Measurements from ENCODE around the gene ZIC4.

Gene ZIC4

DNA sequence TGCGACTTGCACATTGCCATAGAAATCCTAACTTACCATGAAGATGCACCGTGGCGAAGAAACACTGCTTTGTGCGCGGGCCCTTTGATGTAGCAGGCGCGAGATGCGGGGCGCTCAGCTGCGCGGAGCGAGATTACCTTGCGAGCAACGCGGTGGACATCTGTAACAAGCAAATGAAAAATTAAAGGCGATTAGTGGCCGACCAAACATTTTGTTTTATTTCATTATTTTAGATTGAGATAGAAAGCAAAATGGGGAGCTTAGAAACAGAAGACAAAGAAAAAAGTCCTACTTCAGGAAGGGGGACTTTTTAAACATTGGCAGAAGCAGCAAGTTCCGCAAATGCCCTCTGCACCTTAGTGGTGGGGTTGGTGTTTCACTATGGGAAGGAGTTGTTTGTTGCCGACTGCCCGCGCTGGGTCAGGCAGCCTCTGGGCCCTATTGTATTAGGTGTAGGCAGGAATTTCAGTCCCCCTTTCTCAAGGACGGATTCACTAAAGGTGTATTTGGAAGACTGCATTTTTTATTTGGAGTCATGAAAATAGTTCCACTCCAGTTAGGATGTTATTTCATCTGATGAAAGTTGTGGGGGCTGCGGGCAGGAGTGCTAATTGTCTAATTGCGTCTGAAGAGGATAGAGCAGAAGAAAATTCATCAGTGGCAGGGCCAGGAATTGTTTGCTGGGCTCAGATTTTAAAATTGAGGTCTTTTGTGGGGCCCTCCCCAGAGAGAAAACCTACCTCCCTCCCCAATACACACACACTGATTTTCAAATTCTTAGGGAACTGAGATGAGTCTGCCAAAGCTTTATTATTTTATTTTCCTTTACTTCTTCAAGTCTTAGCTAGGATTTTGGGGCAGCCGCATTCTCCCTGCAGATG lies 17.4 kb downstream of the ZIC4 start:
- DNase-seq, result no peak

DNA sequence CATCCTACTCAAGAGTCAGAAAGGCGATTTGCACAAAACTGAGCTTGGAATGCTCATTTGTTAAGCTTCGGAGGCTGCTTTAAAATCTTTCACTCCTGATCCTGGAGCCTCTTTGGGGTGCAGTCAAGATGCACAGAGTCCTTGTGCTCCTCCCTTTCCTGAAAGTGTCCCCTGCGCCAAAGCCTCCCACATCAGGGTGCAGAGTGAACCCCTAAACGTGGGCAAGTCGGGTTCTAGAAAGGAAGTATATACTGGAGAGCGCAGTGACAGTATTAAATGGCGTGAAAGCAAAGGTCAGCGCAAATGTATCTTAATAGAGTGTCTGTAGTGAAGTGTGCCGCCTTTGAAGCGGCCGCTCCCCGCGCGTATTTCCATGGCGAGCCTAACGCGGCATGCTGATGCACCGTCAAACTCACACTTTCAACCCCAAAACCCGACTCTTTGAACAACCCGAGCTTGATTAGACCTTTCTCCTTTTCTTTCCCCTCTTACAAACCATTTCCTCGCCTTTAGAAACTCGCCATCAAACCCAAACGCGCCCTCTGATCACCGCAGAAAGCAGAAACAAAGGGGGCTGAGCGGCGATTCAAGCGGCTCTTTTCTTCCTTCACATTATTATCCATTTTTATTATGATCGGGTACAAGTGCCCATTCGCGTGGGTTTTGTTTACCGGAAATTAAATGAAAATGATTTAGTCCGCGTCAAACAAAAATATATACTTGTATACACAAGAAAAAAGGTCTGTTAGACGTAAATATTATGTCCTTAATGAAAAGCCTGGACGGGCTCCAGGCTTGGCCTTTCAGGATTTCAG lies 18.3 kb downstream of the ZIC4 start:
- no peak for DNase-seq

DNA sequence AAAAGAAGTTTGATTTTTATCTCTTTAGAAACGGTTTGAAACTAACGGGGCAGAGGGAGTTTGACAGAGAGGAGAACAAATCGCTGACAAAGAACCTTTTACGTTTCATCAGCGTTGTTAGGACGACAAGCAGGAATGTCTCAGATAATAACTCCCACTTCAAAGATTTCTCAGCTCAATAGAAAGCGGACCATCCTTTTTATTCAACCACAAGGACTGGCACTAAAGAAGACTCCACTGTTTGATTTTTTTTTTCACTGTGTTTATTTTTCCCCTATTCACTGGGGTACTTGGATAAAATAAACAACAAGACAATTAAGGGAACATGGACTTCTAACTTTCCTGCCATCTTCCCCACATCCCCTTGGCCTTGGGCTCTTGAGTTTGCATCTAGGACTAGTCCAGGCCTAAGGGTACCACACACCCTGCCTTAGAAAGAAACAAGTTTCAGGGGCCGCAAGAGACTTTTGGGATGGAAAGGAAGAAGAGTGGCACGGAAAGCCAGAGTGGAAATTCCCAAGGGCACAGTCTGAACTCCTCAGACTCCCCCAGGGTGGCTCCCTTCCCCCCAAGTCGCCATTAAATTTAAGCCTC lies 19.0 kb downstream of the ZIC4 start:
- DNase-seq, result no peak

DNA sequence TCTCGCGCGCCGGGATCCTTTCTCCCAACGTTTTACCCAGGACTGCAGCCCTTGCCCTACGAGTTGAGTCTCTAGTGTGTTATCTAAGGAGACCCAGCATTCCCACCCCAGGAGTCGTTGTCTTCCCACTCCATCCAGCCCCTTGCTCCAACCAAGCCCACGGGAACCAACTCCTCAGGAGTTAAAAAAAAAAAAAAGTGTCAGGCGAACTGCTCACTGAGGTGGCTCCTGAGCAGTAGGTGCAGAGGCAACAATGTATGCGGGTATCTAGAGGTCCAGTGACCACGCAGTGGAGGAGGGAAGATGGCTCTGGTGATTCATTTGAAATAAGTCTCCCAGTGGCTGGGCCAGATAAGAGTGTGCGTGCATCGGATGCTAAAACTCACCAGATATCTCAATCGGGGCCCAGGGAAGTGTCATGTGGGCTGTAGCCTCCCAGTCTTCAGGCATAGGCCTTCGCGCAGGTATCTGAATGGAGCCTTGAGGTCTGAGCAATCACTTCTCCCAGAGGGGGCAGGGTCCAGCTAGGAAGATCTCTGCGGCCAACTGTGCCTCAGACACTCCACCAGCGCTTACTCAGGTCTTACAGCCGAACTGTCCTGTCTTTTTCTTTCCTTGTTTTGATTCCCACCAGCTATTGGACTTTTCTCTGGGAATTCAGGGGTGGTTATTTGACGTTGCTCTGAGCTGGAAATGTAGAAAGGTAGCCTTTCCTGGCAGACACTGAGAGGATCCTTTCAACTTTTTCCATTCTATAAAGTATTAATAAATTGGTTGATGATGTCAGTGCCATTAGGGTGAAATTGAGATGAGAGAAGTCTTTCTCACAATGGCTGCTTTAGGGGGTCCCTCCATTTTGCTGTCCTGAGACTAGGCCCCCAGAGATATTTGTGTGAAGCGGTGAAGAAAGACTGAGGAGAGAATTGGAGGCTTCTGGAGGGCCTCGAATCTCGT lies 21.0 kb downstream of the ZIC4 start:
- DNase-seq, result no peak

DNA sequence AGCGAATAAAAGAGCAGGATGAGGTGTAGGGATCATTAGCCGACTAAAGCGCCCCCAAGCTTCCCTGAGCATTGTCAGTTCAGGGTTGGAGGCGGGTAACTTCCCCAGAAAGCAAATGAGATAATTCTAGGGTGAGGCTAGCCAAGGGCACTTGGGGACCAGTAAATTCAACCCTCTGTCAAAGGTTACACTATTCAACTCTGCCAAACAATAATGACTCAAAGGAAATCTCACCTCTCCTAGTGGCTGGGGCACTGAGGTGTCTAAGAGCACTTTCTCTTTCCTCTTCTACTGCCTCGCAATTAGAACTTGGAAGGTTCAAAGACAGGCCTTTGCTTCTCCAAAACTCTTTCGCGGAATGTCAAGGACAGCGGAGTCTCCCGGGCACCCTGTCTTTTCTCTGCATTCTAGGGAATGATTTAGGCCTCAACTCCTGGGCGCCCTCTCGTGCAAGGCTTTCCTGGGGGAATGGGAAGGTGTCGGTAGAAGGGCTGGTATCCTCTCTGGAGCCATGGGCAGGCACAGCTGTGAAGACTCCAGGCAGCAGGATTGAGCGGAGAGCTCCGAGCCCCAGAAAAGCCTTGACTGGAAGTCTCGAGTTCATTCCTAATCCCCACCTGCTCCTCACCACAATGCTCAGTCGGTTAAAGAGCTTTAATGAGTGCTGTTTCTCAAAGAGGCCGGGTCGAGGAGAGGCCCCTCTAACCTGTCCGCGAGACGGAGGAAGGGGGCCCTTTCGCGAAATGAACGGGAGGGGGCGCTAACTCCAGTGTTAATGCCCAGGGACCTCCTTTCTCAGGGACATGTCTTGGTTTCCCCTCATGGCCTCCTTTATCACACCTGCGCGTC lies 21.9 kb downstream of the ZIC4 start:
- no peak for DNase-seq

DNA sequence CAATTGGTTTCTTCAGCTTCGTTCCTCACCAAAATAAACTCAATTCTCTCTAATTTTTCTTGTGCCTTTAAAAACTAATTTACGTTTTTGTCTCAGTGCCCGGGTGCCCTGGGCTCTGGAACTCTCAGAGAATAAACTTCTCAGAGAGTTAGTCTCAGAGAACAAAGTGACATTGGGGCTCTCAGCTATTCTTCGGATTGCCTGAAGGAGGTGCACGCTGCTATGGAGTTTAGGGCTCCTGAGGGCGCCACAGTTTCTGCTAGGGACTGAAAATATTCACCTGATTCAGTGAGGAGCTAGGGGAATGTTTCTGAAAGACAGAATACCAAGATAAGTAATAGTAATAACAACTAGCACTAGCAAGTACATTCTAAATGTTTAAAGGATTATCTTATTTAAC lies 22.7 kb downstream of the ZIC4 start:
- peak; percentile 13 for DNase-seq

GRCh38 chr3:147381596-147381995 lies 24.7 kb downstream of the ZIC4 start:
- no peak for DNase-seq

- no peak for DNase-seq
These were observed 25.4 kb downstream of the ZIC4 start for GRCh38 chr3:147380977-147381376.

- no peak for DNase-seq
These were observed 25.9 kb downstream of the ZIC4 start for GRCh38 chr3:147380387-147380951.

- DNase-seq, result no peak
These were observed 26.7 kb downstream of the ZIC4 start for GRCh38 chr3:147379651-147380050.

DNA sequence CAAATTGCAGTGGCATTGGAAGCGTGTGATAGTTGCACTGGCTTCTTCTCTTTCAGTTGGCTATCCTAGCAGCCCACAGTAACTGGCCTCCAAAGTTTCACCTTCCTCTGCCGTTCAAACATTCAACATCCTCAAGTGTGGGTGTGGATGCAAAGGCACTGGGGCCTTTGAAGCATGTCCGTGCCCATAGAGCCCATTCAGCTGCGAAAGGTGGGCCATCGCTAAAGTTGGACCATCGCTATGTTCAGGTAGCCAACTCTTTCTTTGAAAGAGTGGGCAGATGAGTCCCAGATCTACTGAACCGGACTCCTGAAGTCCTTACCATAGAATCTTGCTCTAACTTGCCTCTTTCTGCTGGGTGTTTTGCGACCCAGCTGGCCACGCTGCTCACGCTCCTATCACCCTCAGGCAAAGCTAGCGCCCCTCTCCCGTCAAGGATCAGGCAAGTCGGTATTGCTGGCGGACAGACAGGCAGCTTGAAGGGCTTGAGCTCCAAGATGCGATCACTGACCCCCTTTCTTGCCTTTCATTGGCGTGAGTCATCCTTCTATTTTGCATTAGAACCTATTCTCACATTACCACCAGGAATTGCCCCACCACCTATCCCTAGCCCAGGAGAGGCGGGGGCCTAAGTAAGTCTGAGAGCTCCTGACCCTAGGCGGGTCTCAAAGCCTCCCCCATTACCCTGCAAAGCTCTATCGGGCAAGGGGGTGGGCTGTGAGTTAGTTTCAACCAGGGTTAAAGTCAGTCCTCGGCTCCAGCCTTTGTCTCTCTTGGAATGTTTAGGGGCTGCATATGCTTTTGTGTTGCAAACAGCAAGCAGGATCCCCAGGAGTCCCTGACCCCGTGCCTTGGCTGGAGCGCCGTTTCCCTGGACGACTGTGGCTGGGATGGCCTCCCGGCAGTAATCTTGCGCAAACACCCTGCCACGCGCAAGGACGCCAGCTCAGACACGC lies 28.7 kb downstream of the ZIC4 start:
- DNase-seq, result no peak

GRCh38 chr3:147373301-147373700 lies 33.0 kb downstream of the ZIC4 start:
- no peak for DNase-seq

DNA sequence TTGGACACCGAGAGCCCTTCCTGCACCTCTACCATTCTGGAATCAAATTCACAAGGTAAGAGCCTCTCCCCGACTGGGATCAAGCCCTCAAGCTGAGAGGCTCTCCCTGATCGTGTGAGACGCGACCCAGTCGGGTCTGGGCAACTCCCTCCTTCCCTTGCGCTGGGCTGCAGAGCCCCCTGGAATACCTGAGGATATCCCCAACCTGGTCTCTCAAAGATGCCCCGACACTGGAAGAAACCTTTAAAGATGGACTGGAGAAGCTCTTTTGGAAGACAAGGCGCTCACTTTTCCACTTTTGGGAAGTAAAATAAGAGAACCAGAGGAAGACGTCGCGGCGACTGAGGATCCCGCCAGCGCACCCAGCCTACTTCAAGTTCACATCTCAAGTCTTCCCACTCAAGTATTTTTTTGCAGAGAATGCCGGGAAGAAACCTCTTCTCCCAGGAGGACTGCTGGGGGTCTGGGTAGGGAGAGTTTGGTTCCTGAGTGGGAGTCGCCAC lies 33.8 kb downstream of the ZIC4 start:
- DNase-seq, result no peak

- DNase-seq, result no peak
These were observed 34.5 kb downstream of the ZIC4 start for GRCh38 chr3:147371771-147372340.

GRCh38 chr3:147371140-147371539 lies 35.2 kb downstream of the ZIC4 start:
- no peak for DNase-seq

- no peak for DNase-seq
These were observed 36.0 kb downstream of the ZIC4 start for GRCh38 chr3:147370349-147370748.

GRCh38 chr3:147369661-147370123 lies 36.7 kb downstream of the ZIC4 start:
- DNase-seq, result no peak

DNA sequence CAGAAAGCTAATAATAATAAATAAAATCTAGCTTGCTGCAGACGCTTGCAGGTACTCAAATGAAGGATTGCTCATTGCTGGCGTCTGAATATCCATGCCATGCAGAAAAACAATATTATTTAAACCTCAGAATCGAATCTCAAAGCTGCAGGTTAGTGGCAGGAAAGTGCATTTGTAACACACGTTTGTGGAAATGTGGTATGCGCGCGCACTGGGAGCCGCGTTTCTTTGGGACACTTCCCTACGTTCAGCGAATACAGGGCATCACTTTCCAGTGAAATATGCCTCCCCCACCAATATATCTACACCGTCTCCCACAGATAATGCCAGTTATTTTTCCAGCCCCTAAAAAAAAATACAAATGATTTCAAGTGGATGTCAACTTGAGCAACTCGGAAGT lies 37.1 kb downstream of the ZIC4 start:
- DNase-seq, result no peak

- DNase-seq, result no peak
These were observed 37.7 kb downstream of the ZIC4 start for GRCh38 chr3:147368561-147369221.

Data from RPMI8226 (cell line).